ENCODE measurements around the gene ALDH1A3. TPM values are rescaled to one million over a fixed set of nuclear protein-coding genes. Genes with fewer than 3 reads are reported as not detected.

ALDH1A3 gene
- total and polyA plus RNA-seq, 2 of the 13 experiments (the other 11 are each of a cell fraction or from before 2014, with no cell fraction given): not detected

- WGBS (ENCODE audit: low lambda C conversion rate): 46% methylated on average over 10 of the region's 10 CpGs
- no peaks in the 10 kb centered on the region for H3K36me3 ChIP-seq (replicated peaks in 1 of 2; ENCODE audit: control insufficient read depth in 1 of 2, insufficient read depth in 2 of 2, low read length in 2 of 2)
- no peaks in the 10 kb centered on the region for H4K20me1 ChIP-seq (ENCODE audit: insufficient read depth, low read length)
- no peak overlapping the region for H3K27ac ChIP-seq (ENCODE audit: extremely low read length, insufficient read depth, low read length)
- H3K9ac ChIP-seq (ENCODE audit: insufficient read depth, low read depth, low read length): no peak overlapping the region
- ChIA-PET POLR2A (no interaction called here), CTCF (ENCODE audit: low intra/inter-chr PET ratio, low total read pairs) (no interaction called here)
- H2AFZ ChIP-seq (ENCODE audit: low read length): no peak overlapping the region
- no peak for DNase-seq (ENCODE audit: low spot score)
- in situ Hi-C loops (cut with HindIII; ENCODE audit: extremely low pct_ligation_motif_present, low pct_unique_long_range_greater_than_20kb) (no loop called here), intact Hi-C loops (cut with micrococcal nuclease; ENCODE audit: unreplicated experiment) (no loop called here)
- no peaks in the 10 kb centered on the region for H3K4me1 ChIP-seq (ENCODE audit: insufficient read depth, low read length)
- no peak overlapping the region for H3K4me3 ChIP-seq (replicated peaks in 1 of 3; ENCODE audit: insufficient read depth in 1 of 3, low read depth in 2 of 3, low read length in 3 of 3)
- H3K4me2 ChIP-seq (ENCODE audit: low read depth, low read length): no peak overlapping the region
- BruUV-seq (replicated peaks): no TSS peak
- H3K9me3 ChIP-seq (ENCODE audit: low read length): no peaks in the 10 kb centered on the region
- ATAC-seq: no peak
- H3K27me3 ChIP-seq (ENCODE audit: control insufficient read depth in 1 of 2, insufficient read depth in 2 of 2, low read length in 2 of 2): peaks cover 1 to 58% of the 10 kb centered on the region in 2 experiments; a peak in 3 of 5 replicates
- FAIRE-seq: no peak
- no peak for TF ChIP-seq ZFP62 (CRISPR knock-in tag; IDR thresholded peaks at IDR 0.05)
- no peak for TF ChIP-seq ZNF205 (CRISPR knock-in tag; IDR thresholded peaks at IDR 0.05)
- no peaks in the 10 kb centered on the region for H3K79me2 ChIP-seq (ENCODE audit: insufficient read depth, low read length)
Measured at GRCh38 chr15:100942656-100943425, 63.2 kb downstream of the ALDH1A3 start.

DNA sequence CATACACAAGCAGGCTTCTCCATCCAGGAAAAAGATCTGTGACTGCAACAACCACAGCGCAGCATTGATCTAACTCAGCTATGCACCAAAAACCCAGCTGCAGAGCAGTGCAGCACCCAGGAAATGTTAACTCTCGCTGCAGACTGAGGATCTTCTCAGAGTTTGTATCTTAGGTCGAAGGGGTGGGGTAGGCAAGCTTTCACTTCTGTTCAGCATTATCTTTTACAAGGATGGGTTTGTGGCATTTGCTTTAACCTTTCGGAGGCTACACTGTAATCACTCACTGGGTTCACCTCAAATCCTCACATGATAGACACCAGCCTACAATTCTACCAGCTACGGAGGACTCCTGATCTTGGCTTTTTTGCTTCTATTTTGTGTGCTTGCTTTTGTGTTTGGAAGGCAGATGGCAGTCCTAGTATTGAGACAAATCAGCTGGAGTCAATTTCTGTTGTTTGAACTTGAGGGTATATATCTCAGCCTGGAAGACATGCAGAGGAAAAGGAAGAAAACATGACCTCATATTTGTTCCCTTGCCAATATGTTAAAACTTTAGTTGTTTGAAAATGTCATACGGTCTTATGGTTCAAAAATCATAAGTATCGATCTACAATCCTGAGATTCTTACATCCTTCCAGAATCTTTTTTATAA lies 64.7 kb downstream of the ALDH1A3 start:
- ChIA-PET CTCF (ENCODE audit: low intra/inter-chr PET ratio, low total read pairs) (no interaction called here), POLR2A (no interaction called here)
- Histone ChIP-seq H3K4me3 (replicated peaks in 1 of 3; ENCODE audit: insufficient read depth in 1 of 3, low read depth in 2 of 3, low read length in 3 of 3) (no peak overlapping the region), H4K20me1 (ENCODE audit: insufficient read depth, low read length) (no peaks in the 10 kb centered on the region), H3K9ac (ENCODE audit: insufficient read depth, low read depth, low read length) (no peak overlapping the region), H3K4me1 (ENCODE audit: insufficient read depth, low read length) (no peaks in the 10 kb centered on the region), H3K36me3 (replicated peaks in 1 of 2; ENCODE audit: control insufficient read depth in 1 of 2, insufficient read depth in 2 of 2, low read length in 2 of 2) (no peaks in the 10 kb centered on the region), H2AFZ (ENCODE audit: low read length) (no peak overlapping the region), H3K27ac (ENCODE audit: extremely low read length, insufficient read depth, low read length) (no peak overlapping the region), H3K79me2 (ENCODE audit: insufficient read depth, low read length) (no peaks in the 10 kb centered on the region), H3K4me2 (ENCODE audit: low read depth, low read length) (no peak overlapping the region), H3K27me3 (ENCODE audit: control insufficient read depth in 1 of 2, insufficient read depth in 2 of 2, low read length in 2 of 2) (peaks cover 1 to 52% of the 10 kb centered on the region in 2 experiments; a peak in 3 of 5 replicates), H3K9me3 (ENCODE audit: low read length) (no peaks in the 10 kb centered on the region)
- FAIRE-seq (no peak), DNase-seq (ENCODE audit: low spot score) (no peak), ATAC-seq (no peak)
- 13% methylated on average over 5 of the region's 7 CpGs for WGBS (ENCODE audit: low lambda C conversion rate)
- BruUV-seq (replicated peaks): no TSS peak
- intact Hi-C loops (cut with micrococcal nuclease; ENCODE audit: unreplicated experiment) (no loop called here), in situ Hi-C loops (cut with HindIII; ENCODE audit: extremely low pct_ligation_motif_present, low pct_unique_long_range_greater_than_20kb) (no loop called here)
- TF ChIP-seq ZFP36 (IDR thresholded peaks at IDR 0.05; ENCODE audit: borderline replicate concordance, low read depth, low read length, partially characterized antibody) (no peak), ZBTB1 (CRISPR knock-in tag; IDR thresholded peaks at IDR 0.05; ENCODE audit: borderline replicate concordance) (no peak), ZNF383 (CRISPR knock-in tag; IDR thresholded peaks at IDR 0.05; ENCODE audit: borderline replicate concordance) (no peak), ZNF484 (CRISPR knock-in tag; IDR thresholded peaks at IDR 0.05; ENCODE audit: borderline replicate concordance, low read depth) (no peak), SNRNP70 (IDR thresholded peaks at IDR 0.05; ENCODE audit: low read depth, low read length) (no peak), MXD3 (CRISPR knock-in tag; IDR thresholded peaks at IDR 0.05) (no peak), CBX2 (IDR thresholded peaks at IDR 0.05; ENCODE audit: low read depth, low read length) (no peak), CBX2 (CRISPR knock-in tag; IDR thresholded peaks at IDR 0.05; ENCODE audit: low read depth) (no peak), ZNF251 (CRISPR knock-in tag; IDR thresholded peaks at IDR 0.05) (no peak), ZFP36L2 (CRISPR knock-in tag; IDR thresholded peaks at IDR 0.05) (no peak), BRCA1 (CRISPR knock-in tag; IDR thresholded peaks at IDR 0.05) (no peak)
- TF ChIP-seq, protein P1, sequence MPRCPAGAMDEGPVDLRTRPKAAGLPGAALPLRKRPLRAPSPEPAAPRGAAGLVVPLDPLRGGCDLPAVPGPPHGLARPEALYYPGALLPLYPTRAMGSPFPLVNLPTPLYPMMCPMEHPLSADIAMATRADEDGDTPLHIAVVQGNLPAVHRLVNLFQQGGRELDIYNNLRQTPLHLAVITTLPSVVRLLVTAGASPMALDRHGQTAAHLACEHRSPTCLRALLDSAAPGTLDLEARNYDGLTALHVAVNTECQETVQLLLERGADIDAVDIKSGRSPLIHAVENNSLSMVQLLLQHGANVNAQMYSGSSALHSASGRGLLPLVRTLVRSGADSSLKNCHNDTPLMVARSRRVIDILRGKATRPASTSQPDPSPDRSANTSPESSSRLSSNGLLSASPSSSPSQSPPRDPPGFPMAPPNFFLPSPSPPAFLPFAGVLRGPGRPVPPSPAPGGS (CRISPR knock-in tag; IDR thresholded peaks at IDR 0.05): no peak
- TF ChIP-seq, protein P2, sequence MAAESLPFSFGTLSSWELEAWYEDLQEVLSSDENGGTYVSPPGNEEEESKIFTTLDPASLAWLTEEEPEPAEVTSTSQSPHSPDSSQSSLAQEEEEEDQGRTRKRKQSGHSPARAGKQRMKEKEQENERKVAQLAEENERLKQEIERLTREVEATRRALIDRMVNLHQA (CRISPR knock-in tag; IDR thresholded peaks at IDR 0.05): no peak
